Measurements from ENCODE around the gene TOM1L2. TPM values are rescaled to one million over a fixed set of nuclear protein-coding genes. Genes with fewer than 3 reads are reported as not detected.

The TOM1L2 gene
- total RNA-seq, 1 experiment from 2014 or later, result 24.1 TPM

- no peak overlapping the region for H3K4me2 ChIP-seq (ENCODE audit: low read length)
- ATAC-seq (no peak), DNase-seq (ENCODE audit: low read depth, low spot score) (no peak)
- H3K27me3 ChIP-seq (ENCODE audit: insufficient read depth, low read length), result no peaks in the 10 kb centered on the region
- no peaks in the 10 kb centered on the region for H3K9me3 ChIP-seq (ENCODE audit: control insufficient read depth in 1 of 2, insufficient read depth in 1 of 2, low read depth in 1 of 2, low read length in 2 of 2)
- no peaks in the 10 kb centered on the region for H4K20me1 ChIP-seq (ENCODE audit: insufficient read depth)
- ChIA-PET RAD21 (ENCODE audit: low non-redundant PET in 1 of 2, low total read pairs in 2 of 2, uncharacterized antibody in 2 of 2, unreplicated experiment in 2 of 2) (no interaction called here), CTCF (interaction anchor here (1.8 kb wide), 1 partner anchor 14 kb away, joined by 4 read pairs; no protein-coding TSS in a partner anchor), POLR2A (interaction anchor here (1.0 kb wide), 1 partner anchor 14 kb away, joined by 3 read pairs; no protein-coding TSS in a partner anchor)
- H2AFZ ChIP-seq (ENCODE audit: low read depth, low read length, poor library complexity, severe bottlenecking), result no peak overlapping the region
- no peak overlapping the region; the same call in 1 of the 2 replicates for H3K27ac ChIP-seq (ENCODE audit: low read depth, low read length)
- TF ChIP-seq ELF1 (IDR thresholded peaks at IDR 0.05; ENCODE audit: borderline replicate concordance, low read depth), result no peak
- no peaks in the 10 kb centered on the region for H3K36me3 ChIP-seq (ENCODE audit: control insufficient read depth in 1 of 2, insufficient read depth in 2 of 2, low read length in 2 of 2)
- BruUV-seq (replicated peaks), result no TSS peak
- intact Hi-C loops (cut with micrococcal nuclease), result no loop called here
- no peak overlapping the region for H3K4me3 ChIP-seq (replicated peaks in 1 of 2; ENCODE audit: low read depth in 1 of 2, low read length in 2 of 2)
- peaks cover 51 to 52% of the 10 kb centered on the region in 2 experiments for H3K4me1 ChIP-seq (ENCODE audit: control insufficient read depth in 1 of 2, insufficient read depth in 2 of 2, low read length in 2 of 2)
- H3K9ac ChIP-seq (ENCODE audit: low read length), result no peak overlapping the region
- H3K79me2 ChIP-seq (ENCODE audit: insufficient read depth, low read length), result no peaks in the 10 kb centered on the region
- H3K9me2 ChIP-seq (ENCODE audit: insufficient read depth), result no peaks in the 10 kb centered on the region
Measured at GRCh38 chr17:17944242-17944641, 28.0 kb downstream of the TOM1L2 start.

- Histone ChIP-seq H3K4me1 (ENCODE audit: control insufficient read depth in 1 of 2, insufficient read depth in 2 of 2, low read length in 2 of 2) (peaks cover 59 to 60% of the 10 kb centered on the region in 2 experiments), H4K20me1 (ENCODE audit: insufficient read depth) (no peaks in the 10 kb centered on the region), H2AFZ (ENCODE audit: low read depth, low read length, poor library complexity, severe bottlenecking) (no peak overlapping the region), H3K9me3 (ENCODE audit: control insufficient read depth in 1 of 2, insufficient read depth in 1 of 2, low read depth in 1 of 2, low read length in 2 of 2) (no peaks in the 10 kb centered on the region), H3K36me3 (ENCODE audit: control insufficient read depth in 1 of 2, insufficient read depth in 2 of 2, low read length in 2 of 2) (no peaks in the 10 kb centered on the region), H3K4me3 (replicated peaks in 1 of 2; ENCODE audit: low read depth in 1 of 2, low read length in 2 of 2) (no peak overlapping the region), H3K79me2 (ENCODE audit: insufficient read depth, low read length) (no peaks in the 10 kb centered on the region), H3K4me2 (ENCODE audit: low read length) (peak overlapping the region; percentile 66), H3K27me3 (ENCODE audit: insufficient read depth, low read length) (no peaks in the 10 kb centered on the region), H3K27ac (ENCODE audit: low read depth, low read length) (peak overlapping the region; percentile 48), H3K9ac (ENCODE audit: low read length) (no peak overlapping the region), H3K9me2 (ENCODE audit: insufficient read depth) (no peaks in the 10 kb centered on the region)
- intact Hi-C loops (cut with micrococcal nuclease), result no loop called here
- POLR2A ChIA-PET, result no interaction called here
- DNase-seq (ENCODE audit: low read depth, low spot score) (no peak), ATAC-seq (peak; percentile 33)
- CTCF ChIA-PET, result interaction anchor here (1.1 kb wide), 1 partner anchor 24 kb away, joined by 3 read pairs; no protein-coding TSS in a partner anchor
- BruUV-seq (replicated peaks), result no TSS peak
- RAD21 ChIA-PET (ENCODE audit: low non-redundant PET in 1 of 2, low total read pairs in 2 of 2, uncharacterized antibody in 2 of 2, unreplicated experiment in 2 of 2), result no interaction called here
- TF ChIP-seq CBX3 (IDR thresholded peaks at IDR 0.05; ENCODE audit: low read depth) (no peak), ZNF274 (IDR thresholded peaks at IDR 0.05; ENCODE audit: low read depth, low read length) (no peak), SIN3A (IDR thresholded peaks at IDR 0.05; ENCODE audit: low read depth) (no peak), JUND (IDR thresholded peaks at IDR 0.05) (no peak), EZH2phosphoT487 (IDR thresholded peaks at IDR 0.05; ENCODE audit: borderline replicate concordance) (no peak), EZH2 (IDR thresholded peaks at IDR 0.05) (no peak), RAD21 (IDR thresholded peaks at IDR 0.05; ENCODE audit: low read depth) (no peak), ELF1 (IDR thresholded peaks at IDR 0.05; ENCODE audit: borderline replicate concordance, low read depth) (no peak)
- TF ChIP-seq, protein P1, sequence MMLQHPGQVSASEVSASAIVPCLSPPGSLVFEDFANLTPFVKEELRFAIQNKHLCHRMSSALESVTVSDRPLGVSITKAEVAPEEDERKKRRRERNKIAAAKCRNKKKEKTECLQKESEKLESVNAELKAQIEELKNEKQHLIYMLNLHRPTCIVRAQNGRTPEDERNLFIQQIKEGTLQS (IDR thresholded peaks at IDR 0.05), result no peak
- TF ChIP-seq, protein P2, sequence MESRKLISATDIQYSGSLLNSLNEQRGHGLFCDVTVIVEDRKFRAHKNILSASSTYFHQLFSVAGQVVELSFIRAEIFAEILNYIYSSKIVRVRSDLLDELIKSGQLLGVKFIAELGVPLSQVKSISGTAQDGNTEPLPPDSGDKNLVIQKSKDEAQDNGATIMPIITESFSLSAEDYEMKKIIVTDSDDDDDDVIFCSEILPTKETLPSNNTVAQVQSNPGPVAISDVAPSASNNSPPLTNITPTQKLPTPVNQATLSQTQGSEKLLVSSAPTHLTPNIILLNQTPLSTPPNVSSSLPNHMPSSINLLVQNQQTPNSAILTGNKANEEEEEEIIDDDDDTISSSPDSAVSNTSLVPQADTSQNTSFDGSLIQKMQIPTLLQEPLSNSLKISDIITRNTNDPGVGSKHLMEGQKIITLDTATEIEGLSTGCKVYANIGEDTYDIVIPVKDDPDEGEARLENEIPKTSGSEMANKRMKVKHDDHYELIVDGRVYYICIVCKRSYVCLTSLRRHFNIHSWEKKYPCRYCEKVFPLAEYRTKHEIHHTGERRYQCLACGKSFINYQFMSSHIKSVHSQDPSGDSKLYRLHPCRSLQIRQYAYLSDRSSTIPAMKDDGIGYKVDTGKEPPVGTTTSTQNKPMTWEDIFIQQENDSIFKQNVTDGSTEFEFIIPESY (IDR thresholded peaks at IDR 0.05; ENCODE audit: extremely low read depth, insufficient replicate concordance, low read length), result no peak
- TF ChIP-seq, protein P3, sequence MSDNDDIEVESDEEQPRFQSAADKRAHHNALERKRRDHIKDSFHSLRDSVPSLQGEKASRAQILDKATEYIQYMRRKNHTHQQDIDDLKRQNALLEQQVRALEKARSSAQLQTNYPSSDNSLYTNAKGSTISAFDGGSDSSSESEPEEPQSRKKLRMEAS (IDR thresholded peaks at IDR 0.05), result no peak
- TF ChIP-seq, protein P4, sequence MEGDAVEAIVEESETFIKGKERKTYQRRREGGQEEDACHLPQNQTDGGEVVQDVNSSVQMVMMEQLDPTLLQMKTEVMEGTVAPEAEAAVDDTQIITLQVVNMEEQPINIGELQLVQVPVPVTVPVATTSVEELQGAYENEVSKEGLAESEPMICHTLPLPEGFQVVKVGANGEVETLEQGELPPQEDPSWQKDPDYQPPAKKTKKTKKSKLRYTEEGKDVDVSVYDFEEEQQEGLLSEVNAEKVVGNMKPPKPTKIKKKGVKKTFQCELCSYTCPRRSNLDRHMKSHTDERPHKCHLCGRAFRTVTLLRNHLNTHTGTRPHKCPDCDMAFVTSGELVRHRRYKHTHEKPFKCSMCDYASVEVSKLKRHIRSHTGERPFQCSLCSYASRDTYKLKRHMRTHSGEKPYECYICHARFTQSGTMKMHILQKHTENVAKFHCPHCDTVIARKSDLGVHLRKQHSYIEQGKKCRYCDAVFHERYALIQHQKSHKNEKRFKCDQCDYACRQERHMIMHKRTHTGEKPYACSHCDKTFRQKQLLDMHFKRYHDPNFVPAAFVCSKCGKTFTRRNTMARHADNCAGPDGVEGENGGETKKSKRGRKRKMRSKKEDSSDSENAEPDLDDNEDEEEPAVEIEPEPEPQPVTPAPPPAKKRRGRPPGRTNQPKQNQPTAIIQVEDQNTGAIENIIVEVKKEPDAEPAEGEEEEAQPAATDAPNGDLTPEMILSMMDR (IDR thresholded peaks at IDR 0.05 in 2 of 3, conservative IDR thresholded peaks at IDR 0.05 in 1 of 3; ENCODE audit: borderline replicate concordance in 1 of 3, insufficient read depth in 1 of 3, low read depth in 2 of 3, low read length in 2 of 3), result no peak
Measured at GRCh38 chr17:17943281-17943984, 28.8 kb downstream of the TOM1L2 start.
